Mesothelial cell of epicardium (in vitro differentiated cells): ENCODE measurements around the gene FAM136A. TPM values are rescaled to one million over a fixed set of nuclear protein-coding genes. Genes with fewer than 3 reads are reported as not detected.
"Not testable (repeated sequence)": the region's sequence is repeated elsewhere in the genome, so short reads cannot be mapped to it uniquely, and the experiment has no call there.

Experiments
- DNase-seq, 2 experiments: peaks; one replicate each; pipeline ENCODE4 v3.0.0; 2021; ENCODE audit warnings: low spot score in 2 of 2; ENCODE audit not compliant: unreplicated experiment in 2 of 2
- H3K27ac Mint-ChIP-seq: 2 replicates; pipeline ENCODE4 v1.8.0; 2021; ENCODE audit warnings: mixed read lengths
- H3K27me3 Mint-ChIP-seq: 2 replicates; pipeline ENCODE4 v1.8.0; 2021; ENCODE audit warnings: low read depth, mixed read lengths
- H3K36me3 Mint-ChIP-seq: 2 replicates; pipeline ENCODE4 v1.8.0; 2021; ENCODE audit warnings: mixed read lengths
- H3K4me1 Mint-ChIP-seq: 2 replicates; pipeline ENCODE4 v1.8.0; 2021; ENCODE audit warnings: mixed read lengths
- H3K4me3 Mint-ChIP-seq: 2 replicates; pipeline ENCODE4 v1.8.0; 2021; ENCODE audit warnings: mild to moderate bottlenecking, moderate library complexity, mixed read lengths
- H3K9me3 Mint-ChIP-seq: 2 replicates; pipeline ENCODE4 v1.8.0; 2021; ENCODE audit warnings: mixed read lengths
- CTCF ChIP-seq: fragments of 200-600 bp; sonication (generic); IDR thresholded peaks from one replicate; pipeline ENCODE4 v1.5.0; 2021; ENCODE audit warnings: antibody characterized with exemption; ENCODE audit not compliant: unreplicated experiment
- total RNA-seq: library from RNA; stranded (reverse); gene quantifications from 3 replicates; pipeline ENCODE4 v1.2.1, GENCODE V29; 2021

FAM136A gene
- total RNA-seq, 1 donor from 2014 or later, result 46.5 TPM

GRCh38 chr2:70312560-70312959 lies 10.7 kb upstream of the FAM136A start:
- Mint-ChIP-seq H3K27me3 (peaks cover 20% of the 10 kb centered on the region), H3K4me1 (no peaks in the 10 kb centered on the region), H3K9me3 (no peaks in the 10 kb centered on the region), H3K36me3 (no peaks in the 10 kb centered on the region), H3K27ac (no peak overlapping the region), H3K4me3 (no peak overlapping the region)
- no peak for TF ChIP-seq CTCF
- no peak for DNase-seq

GRCh38 chr2:70310899-70311298 lies 9.0 kb upstream of the FAM136A start:
- Mint-ChIP-seq H3K36me3 (no peaks in the 10 kb centered on the region), H3K4me1 (no peaks in the 10 kb centered on the region), H3K27me3 (peaks cover 10% of the 10 kb centered on the region), H3K9me3 (no peaks in the 10 kb centered on the region), H3K27ac (no peak overlapping the region), H3K4me3 (no peak overlapping the region)
- no peak for DNase-seq
- TF ChIP-seq CTCF, result no peak

- Mint-ChIP-seq H3K4me3 (no peak overlapping the region), H3K4me1 (peaks cover 11% of the 10 kb centered on the region), H3K27me3 (peaks cover 8% of the 10 kb centered on the region), H3K27ac (no peak overlapping the region), H3K9me3 (no peaks in the 10 kb centered on the region), H3K36me3 (no peaks in the 10 kb centered on the region)
- TF ChIP-seq CTCF, result no peak
- no peak for DNase-seq
Measured at GRCh38 chr2:70305531-70305930, 3.7 kb upstream of the FAM136A start.

- no peak overlapping the region for H3K4me3 Mint-ChIP-seq
- no peak for TF ChIP-seq CTCF
- no peak overlapping the region for H3K27ac Mint-ChIP-seq
- no peaks in the 10 kb centered on the region for H3K9me3 Mint-ChIP-seq
- peaks cover 12% of the 10 kb centered on the region for H3K4me1 Mint-ChIP-seq
- DNase-seq, result no peak
- H3K36me3 Mint-ChIP-seq, result peaks cover 2% of the 10 kb centered on the region
- H3K27me3 Mint-ChIP-seq, result peaks cover 2% of the 10 kb centered on the region
Measured at GRCh38 chr2:70304498-70304897, 2.6 kb upstream of the FAM136A start.

- Mint-ChIP-seq H3K27me3 (no peaks in the 10 kb centered on the region), H3K27ac (no peak overlapping the region), H3K4me1 (peaks cover 12% of the 10 kb centered on the region), H3K9me3 (no peaks in the 10 kb centered on the region), H3K4me3 (no peak overlapping the region), H3K36me3 (peaks cover 11% of the 10 kb centered on the region)
- TF ChIP-seq CTCF, result no peak
- no peak for DNase-seq
Measured at GRCh38 chr2:70303186-70303585, 1.3 kb upstream of the FAM136A start.

- peaks cover 12% of the 10 kb centered on the region for H3K4me1 Mint-ChIP-seq
- H3K4me3 Mint-ChIP-seq, result peak overlapping the region; percentile 80
- H3K27me3 Mint-ChIP-seq, H3K9me3 Mint-ChIP-seq, DNase-seq, H3K27ac Mint-ChIP-seq: not testable (repeated sequence)
- peaks cover 17% of the 10 kb centered on the region for H3K36me3 Mint-ChIP-seq
- TF ChIP-seq CTCF, result peak; percentile 43
Measured at GRCh38 chr2:70302195-70302546, 304 bp upstream of the FAM136A start.
